Suppressor macrophage treated with lipopolysaccharide for 1 hour (primary cell): ENCODE measurements around the gene TMEM150C.
"Not testable (repeated sequence)": the region's sequence is repeated elsewhere in the genome, so short reads cannot be mapped to it uniquely, and the experiment has no call there.

Experiments used
- DNase-seq, 3 donors: peaks; one replicate each; pipeline ENCODE4 v3.0.0-alpha.2; 2020 to 2022

TMEM150C gene

GRCh38 chr4:82567444-82567843, 5.7 kb upstream of the TMEM150C start:
- DNase-seq: no peak

- no peak for DNase-seq
Observed at GRCh38 chr4:82562564-82562854, 721 bp upstream of the TMEM150C start.

- peak in 2 of 3 donors; percentile 12 to 33 for DNase-seq
Observed at GRCh38 chr4:82560853-82561785, 669 bp downstream of the TMEM150C start.

GRCh38 chr4:82559735-82560120, 2.1 kb downstream of the TMEM150C start:
- DNase-seq: no peak

- DNase-seq: not testable (repeated sequence)
Observed at GRCh38 chr4:82559090-82559734, 2.6 kb downstream of the TMEM150C start.

- peak in 1 of 3 donors; percentile 1 for DNase-seq
Observed at GRCh38 chr4:82555276-82555675, 6.5 kb downstream of the TMEM150C start.

GRCh38 chr4:82553020-82553419, 8.8 kb downstream of the TMEM150C start:
- DNase-seq: no peak

- DNase-seq: no peak
Observed at GRCh38 chr4:82551734-82552133, 10.1 kb downstream of the TMEM150C start.

- DNase-seq: not testable (repeated sequence)
Observed at GRCh38 chr4:82547850-82548249, 13.9 kb downstream of the TMEM150C start.

GRCh38 chr4:82543131-82543530, 18.7 kb downstream of the TMEM150C start:
- no peak for DNase-seq

- no peak for DNase-seq
Observed at GRCh38 chr4:82542642-82543041, 19.1 kb downstream of the TMEM150C start.

GRCh38 chr4:82529322-82529721, 32.5 kb downstream of the TMEM150C start:
- no peak for DNase-seq

- DNase-seq: no peak
Observed at GRCh38 chr4:82528868-82529267, 32.9 kb downstream of the TMEM150C start.

GRCh38 chr4:82528074-82528473, 33.7 kb downstream of the TMEM150C start:
- DNase-seq: no peak

- peak; percentile 25 to 34 (median 34) for DNase-seq
Observed at GRCh38 chr4:82525307-82525911, 36.4 kb downstream of the TMEM150C start.

- DNase-seq: peak in 1 of 3 donors; percentile 7
Observed at GRCh38 chr4:82524570-82525152, 37.1 kb downstream of the TMEM150C start.

GRCh38 chr4:82523179-82523578, 38.6 kb downstream of the TMEM150C start:
- DNase-seq: no peak

- DNase-seq: no peak
Observed at GRCh38 chr4:82522472-82522871, 39.3 kb downstream of the TMEM150C start.

GRCh38 chr4:82521283-82521682, 40.5 kb downstream of the TMEM150C start:
- DNase-seq: no peak

- DNase-seq: peak in 1 of 3 donors; percentile 2
Observed at GRCh38 chr4:82519776-82520175, 42.0 kb downstream of the TMEM150C start.

GRCh38 chr4:82519072-82519471, 42.7 kb downstream of the TMEM150C start:
- no peak for DNase-seq

GRCh38 chr4:82517043-82517442, 44.7 kb downstream of the TMEM150C start:
- DNase-seq: no peak

GRCh38 chr4:82515705-82516104, 46.1 kb downstream of the TMEM150C start:
- DNase-seq: no peak
